Right lobe of liver (tissue), 4 donors: Measurements from ENCODE around the gene ZSCAN12.

Source experiments
- POLR2A ChIP-seq: fragments of 450-650 bp; IDR thresholded peaks from one replicate; pipeline ENCODE4 v1.6.1; 2017; ENCODE audit warnings: antibody characterized with exemption, mild to moderate bottlenecking
- TF ChIP-seq, protein P1 (sequence below), 4 donors: fragments of 200-600 bp in 3 of 4; fragments of 450-650 bp in 1 of 4; IDR thresholded peaks; one replicate each; pipeline versions ENCODE4 v1.5.1 to v1.8.0; 2016 to 2022; ENCODE audit warnings: antibody characterized with exemption in 4 of 4, mild to moderate bottlenecking in 2 of 4
- donor health status: DM: no; HTN: no; CAD: no.
- donor health status: DM: no; HTN: no; CAD: no.
- donor health status: DM: no; HTN: yes; CAD: no.

DNA sequence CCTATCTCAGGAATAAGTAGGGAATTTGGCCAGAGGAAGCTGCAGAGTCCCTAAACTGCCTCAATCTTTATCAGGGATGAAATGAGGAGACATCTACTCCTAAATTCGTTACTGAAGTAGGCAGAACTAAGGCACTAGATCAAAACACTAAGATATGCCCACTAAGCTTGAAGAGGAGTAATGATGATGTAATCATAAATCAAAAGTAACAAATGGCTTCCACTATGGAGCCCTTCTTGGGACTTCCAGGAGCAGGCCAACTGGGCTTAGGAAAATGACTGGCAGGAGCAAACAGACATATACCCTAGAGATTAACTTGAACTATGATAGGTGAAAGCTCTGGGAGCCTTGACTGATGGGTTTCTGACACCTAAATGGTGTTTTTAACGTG, 15.4 kb downstream of the ZSCAN12 start:
- TF ChIP-seq, protein P1, sequence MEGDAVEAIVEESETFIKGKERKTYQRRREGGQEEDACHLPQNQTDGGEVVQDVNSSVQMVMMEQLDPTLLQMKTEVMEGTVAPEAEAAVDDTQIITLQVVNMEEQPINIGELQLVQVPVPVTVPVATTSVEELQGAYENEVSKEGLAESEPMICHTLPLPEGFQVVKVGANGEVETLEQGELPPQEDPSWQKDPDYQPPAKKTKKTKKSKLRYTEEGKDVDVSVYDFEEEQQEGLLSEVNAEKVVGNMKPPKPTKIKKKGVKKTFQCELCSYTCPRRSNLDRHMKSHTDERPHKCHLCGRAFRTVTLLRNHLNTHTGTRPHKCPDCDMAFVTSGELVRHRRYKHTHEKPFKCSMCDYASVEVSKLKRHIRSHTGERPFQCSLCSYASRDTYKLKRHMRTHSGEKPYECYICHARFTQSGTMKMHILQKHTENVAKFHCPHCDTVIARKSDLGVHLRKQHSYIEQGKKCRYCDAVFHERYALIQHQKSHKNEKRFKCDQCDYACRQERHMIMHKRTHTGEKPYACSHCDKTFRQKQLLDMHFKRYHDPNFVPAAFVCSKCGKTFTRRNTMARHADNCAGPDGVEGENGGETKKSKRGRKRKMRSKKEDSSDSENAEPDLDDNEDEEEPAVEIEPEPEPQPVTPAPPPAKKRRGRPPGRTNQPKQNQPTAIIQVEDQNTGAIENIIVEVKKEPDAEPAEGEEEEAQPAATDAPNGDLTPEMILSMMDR (IDR thresholded peaks at IDR 0.05) = no peak
- TF ChIP-seq POLR2A = no peak
